ENCODE measurements around the gene USP13.

Gene USP13

DNA sequence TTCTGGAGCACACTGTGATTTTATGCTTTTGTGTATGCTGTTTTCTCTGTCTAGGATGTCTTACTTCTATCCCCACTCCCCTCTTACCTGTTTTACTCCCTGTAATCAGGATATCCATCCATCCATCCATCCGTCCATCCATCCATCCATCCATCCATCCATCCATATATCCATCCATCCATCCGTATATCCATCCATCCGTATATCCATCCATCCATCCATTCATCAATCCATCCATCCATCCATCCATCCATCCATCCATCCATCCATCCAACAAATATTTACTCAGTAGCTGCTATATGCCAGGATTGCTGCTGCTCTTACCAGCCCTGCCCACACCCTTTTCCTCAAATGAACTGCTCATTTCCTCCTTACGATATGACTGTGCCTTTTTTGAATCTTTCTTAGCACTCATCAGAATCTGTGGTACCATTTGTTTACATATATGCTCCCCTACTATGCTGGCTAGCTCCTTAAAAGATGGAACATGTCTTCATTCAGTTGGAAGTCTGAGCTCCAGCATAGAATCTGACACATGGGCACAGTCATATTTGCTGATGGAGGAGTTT is 35.2 kb downstream of the USP13 start:
- no peak overlapping the region for H3K4me2 ChIP-seq
- no peak overlapping the region for H3K4me3 ChIP-seq (IDR thresholded peaks at IDR 0.05; ENCODE audit: insufficient read depth, low read depth, low read length)
- no peaks in the 10 kb centered on the region for H4K20me1 ChIP-seq (ENCODE audit: insufficient read depth)
- H3K4me1 ChIP-seq (ENCODE audit: low read depth, poor library complexity, severe bottlenecking): no peaks in the 10 kb centered on the region
- H3K36me3 ChIP-seq (ENCODE audit: insufficient read depth): no peaks in the 10 kb centered on the region
- no peak overlapping the region for H3K9ac ChIP-seq
- H3K27ac ChIP-seq: no peak overlapping the region
- H2AFZ ChIP-seq (ENCODE audit: low read depth): no peak overlapping the region
- TF ChIP-seq, protein P1, sequence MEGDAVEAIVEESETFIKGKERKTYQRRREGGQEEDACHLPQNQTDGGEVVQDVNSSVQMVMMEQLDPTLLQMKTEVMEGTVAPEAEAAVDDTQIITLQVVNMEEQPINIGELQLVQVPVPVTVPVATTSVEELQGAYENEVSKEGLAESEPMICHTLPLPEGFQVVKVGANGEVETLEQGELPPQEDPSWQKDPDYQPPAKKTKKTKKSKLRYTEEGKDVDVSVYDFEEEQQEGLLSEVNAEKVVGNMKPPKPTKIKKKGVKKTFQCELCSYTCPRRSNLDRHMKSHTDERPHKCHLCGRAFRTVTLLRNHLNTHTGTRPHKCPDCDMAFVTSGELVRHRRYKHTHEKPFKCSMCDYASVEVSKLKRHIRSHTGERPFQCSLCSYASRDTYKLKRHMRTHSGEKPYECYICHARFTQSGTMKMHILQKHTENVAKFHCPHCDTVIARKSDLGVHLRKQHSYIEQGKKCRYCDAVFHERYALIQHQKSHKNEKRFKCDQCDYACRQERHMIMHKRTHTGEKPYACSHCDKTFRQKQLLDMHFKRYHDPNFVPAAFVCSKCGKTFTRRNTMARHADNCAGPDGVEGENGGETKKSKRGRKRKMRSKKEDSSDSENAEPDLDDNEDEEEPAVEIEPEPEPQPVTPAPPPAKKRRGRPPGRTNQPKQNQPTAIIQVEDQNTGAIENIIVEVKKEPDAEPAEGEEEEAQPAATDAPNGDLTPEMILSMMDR (conservative IDR thresholded peaks at IDR 0.05; ENCODE audit: low read depth, low read length): no peak
- H3K79me2 ChIP-seq (ENCODE audit: insufficient read depth, low read depth): no peaks in the 10 kb centered on the region
- H3K27me3 ChIP-seq (ENCODE audit: insufficient read depth, low read depth): no peaks in the 10 kb centered on the region

DNA sequence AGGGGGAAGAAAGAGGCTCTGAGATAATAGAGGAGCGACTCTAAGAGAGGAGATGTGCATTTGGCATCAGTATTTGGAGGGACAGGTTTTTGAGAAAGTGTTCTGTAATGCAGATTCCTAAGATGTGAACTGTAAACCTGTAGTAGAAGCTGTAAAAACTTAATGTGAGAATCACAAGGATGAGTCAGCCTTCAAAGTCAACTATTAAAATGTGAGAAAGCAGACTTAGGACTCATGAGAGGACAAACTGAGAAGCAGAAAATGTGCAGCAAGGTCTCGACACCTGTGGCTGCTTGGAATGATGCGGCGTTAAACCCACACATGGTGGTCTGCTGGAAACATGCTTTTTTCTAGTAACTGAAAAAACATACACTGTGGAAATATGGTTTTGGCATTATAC is 36.0 kb downstream of the USP13 start:
- no peak overlapping the region for H2AFZ ChIP-seq (ENCODE audit: low read depth)
- TF ChIP-seq, protein P1 (conservative IDR thresholded peaks at IDR 0.05; ENCODE audit: low read depth, low read length): no peak
- H3K4me3 ChIP-seq (IDR thresholded peaks at IDR 0.05; ENCODE audit: insufficient read depth, low read depth, low read length): no peak overlapping the region
- H3K27me3 ChIP-seq (ENCODE audit: insufficient read depth, low read depth): no peaks in the 10 kb centered on the region
- H3K27ac ChIP-seq: no peak overlapping the region
- no peaks in the 10 kb centered on the region for H4K20me1 ChIP-seq (ENCODE audit: insufficient read depth)
- H3K9ac ChIP-seq: no peak overlapping the region
- no peak overlapping the region for H3K4me2 ChIP-seq
- H3K79me2 ChIP-seq (ENCODE audit: insufficient read depth, low read depth): no peaks in the 10 kb centered on the region
- no peaks in the 10 kb centered on the region for H3K4me1 ChIP-seq (ENCODE audit: low read depth, poor library complexity, severe bottlenecking)
- no peaks in the 10 kb centered on the region for H3K36me3 ChIP-seq (ENCODE audit: insufficient read depth)

DNA sequence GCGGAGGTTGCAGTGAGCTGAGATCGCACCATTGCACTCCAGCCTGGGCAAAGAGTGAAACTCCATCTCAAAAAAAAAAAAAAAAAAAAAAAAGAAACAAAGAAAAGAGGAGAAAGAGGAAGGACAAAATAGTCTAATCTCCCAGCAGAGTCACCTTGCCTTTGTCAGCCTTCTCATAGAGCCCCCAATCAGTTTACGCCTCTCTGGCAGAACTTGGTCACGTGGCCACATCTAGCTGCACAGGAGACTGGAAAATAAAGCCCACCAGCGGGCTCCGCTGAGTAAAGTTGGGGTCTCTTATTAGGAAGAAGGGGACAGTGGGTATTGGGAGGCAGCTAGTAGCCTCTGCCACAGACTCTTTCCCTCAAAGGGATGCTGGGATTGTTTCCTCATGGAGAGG is 41.9 kb downstream of the USP13 start:
- no peak overlapping the region for H3K4me2 ChIP-seq
- H3K4me3 ChIP-seq (IDR thresholded peaks at IDR 0.05; ENCODE audit: insufficient read depth, low read depth, low read length): no peak overlapping the region
- H3K27me3 ChIP-seq (ENCODE audit: insufficient read depth, low read depth): no peaks in the 10 kb centered on the region
- H4K20me1 ChIP-seq (ENCODE audit: insufficient read depth): no peaks in the 10 kb centered on the region
- peaks cover 9% of the 10 kb centered on the region for H3K4me1 ChIP-seq (ENCODE audit: low read depth, poor library complexity, severe bottlenecking)
- H3K27ac ChIP-seq: no peak overlapping the region
- H3K9ac ChIP-seq: no peak overlapping the region
- TF ChIP-seq, protein P1 (conservative IDR thresholded peaks at IDR 0.05; ENCODE audit: low read depth, low read length): no peak
- no peaks in the 10 kb centered on the region for H3K79me2 ChIP-seq (ENCODE audit: insufficient read depth, low read depth)
- no peaks in the 10 kb centered on the region for H3K36me3 ChIP-seq (ENCODE audit: insufficient read depth)
- H2AFZ ChIP-seq (ENCODE audit: low read depth): no peak overlapping the region

DNA sequence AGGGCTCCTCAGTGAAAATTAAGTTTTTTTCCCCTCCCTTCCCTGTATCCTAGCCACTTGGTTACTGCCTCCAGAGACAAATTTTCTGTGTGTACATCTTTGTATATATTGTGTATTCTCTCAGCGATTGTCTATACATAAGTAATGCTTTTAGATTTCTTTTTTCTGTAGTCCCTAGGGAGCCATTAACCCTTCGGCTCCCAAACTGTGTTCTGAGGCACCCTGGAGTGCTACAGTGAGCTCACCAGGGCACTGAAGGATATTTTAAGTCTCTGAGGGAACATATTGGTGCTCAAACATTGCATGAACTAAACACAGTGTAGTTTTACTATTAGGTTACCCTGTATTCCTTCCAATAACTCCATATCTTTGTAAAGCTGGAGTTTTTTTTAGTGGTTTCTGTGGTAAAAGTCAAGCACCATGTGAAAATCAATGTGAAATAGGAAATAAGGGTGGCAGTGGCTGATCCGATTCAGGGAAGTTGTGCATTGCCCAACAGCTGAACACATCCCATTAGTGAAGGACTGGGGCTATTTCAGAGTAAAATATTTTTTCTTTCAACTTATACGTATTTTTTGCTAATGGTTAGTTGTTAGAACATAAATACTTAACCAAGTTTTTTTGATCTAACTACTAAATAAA is 43.0 kb downstream of the USP13 start:
- H3K9ac ChIP-seq: no peak overlapping the region
- H3K4me2 ChIP-seq: no peak overlapping the region
- no peaks in the 10 kb centered on the region for H3K79me2 ChIP-seq (ENCODE audit: insufficient read depth, low read depth)
- H2AFZ ChIP-seq (ENCODE audit: low read depth): no peak overlapping the region
- no peaks in the 10 kb centered on the region for H3K36me3 ChIP-seq (ENCODE audit: insufficient read depth)
- H3K4me1 ChIP-seq (ENCODE audit: low read depth, poor library complexity, severe bottlenecking): peaks cover 9% of the 10 kb centered on the region
- H4K20me1 ChIP-seq (ENCODE audit: insufficient read depth): no peaks in the 10 kb centered on the region
- no peak overlapping the region for H3K4me3 ChIP-seq (IDR thresholded peaks at IDR 0.05; ENCODE audit: insufficient read depth, low read depth, low read length)
- H3K27ac ChIP-seq: no peak overlapping the region
- H3K27me3 ChIP-seq (ENCODE audit: insufficient read depth, low read depth): no peaks in the 10 kb centered on the region
- TF ChIP-seq, protein P1 (conservative IDR thresholded peaks at IDR 0.05; ENCODE audit: low read depth, low read length): no peak
